Keratinocyte (primary cell): Measurements from ENCODE around the gene PCBP2. TPM values are rescaled to one million over a fixed set of nuclear protein-coding genes. Genes with fewer than 3 reads are reported as not detected.

Experiments used
- DNase-seq: peaks from one replicate; pipeline ENCODE4 v3.0.0-alpha.2; 2011; ENCODE audit warnings: low read depth, missing footprints, low spot score
- FAIRE-seq: peaks from 2 replicates; lab custom pipeline; 2011; peaks lifted over from hg19 to GRCh38; lab: Jason Lieb, UNC
- H2AFZ ChIP-seq: 2 replicates; pipeline ENCODE4 v1.6.0; 2012; ENCODE audit warnings: low read length, control low read depth, inconsistent platforms; ENCODE audit not compliant: control insufficient read depth
- H3K27ac ChIP-seq: 2 replicates; pipeline ENCODE4 v1.5.1; 2011; ENCODE audit warnings: low read length; ENCODE audit not compliant: control insufficient read depth, insufficient read depth
- H3K27me3 ChIP-seq: 3 replicates; pipeline ENCODE4 v1.6.0; 2011; ENCODE audit warnings: low read length; ENCODE audit not compliant: control insufficient read depth, insufficient read depth; ENCODE audit errors: extremely low read depth
- H3K36me3 ChIP-seq, 2 experiments: 2 replicates in 1 of 2; 3 replicates in 1 of 2; pipeline ENCODE4 v1.5.1; 2011; ENCODE audit warnings: low read length in 2 of 2, mild to moderate bottlenecking in 1 of 2; ENCODE audit not compliant: control insufficient read depth in 2 of 2, insufficient read depth in 2 of 2; ENCODE audit errors: extremely low read depth in 1 of 2
- H3K4me1 ChIP-seq: 3 replicates; pipeline ENCODE4 v1.5.1; 2011; ENCODE audit warnings: low read length; ENCODE audit not compliant: control insufficient read depth, insufficient read depth; ENCODE audit errors: extremely low read depth
- H3K4me2 ChIP-seq: 3 replicates; pipeline ENCODE4 v1.6.0; 2011; ENCODE audit warnings: low read depth, low read length; ENCODE audit not compliant: control insufficient read depth, insufficient read depth; ENCODE audit errors: extremely low read depth
- H3K4me3 ChIP-seq, 3 experiments: fragments of 200-600 bp in 1 of 3; sonication (generic) in 1 of 3; 2 replicates in 2 of 3; 3 replicates in 1 of 3; pipeline ENCODE4 v1.5.1; 2011 to 2016; ENCODE audit warnings: low read length in 3 of 3, mild to moderate bottlenecking in 3 of 3, control low read depth in 2 of 3, inconsistent platforms in 1 of 3, low read depth in 1 of 3, mixed read lengths in 1 of 3, mixed run types in 1 of 3, moderate library complexity in 1 of 3; ENCODE audit not compliant: control insufficient read depth in 2 of 3, insufficient read depth in 2 of 3; ENCODE audit errors: extremely low read depth in 1 of 3
- H3K79me2 ChIP-seq: 2 replicates; pipeline ENCODE4 v1.6.0; 2012; ENCODE audit warnings: low read length; ENCODE audit not compliant: control insufficient read depth, insufficient read depth
- H3K9ac ChIP-seq: 3 replicates; pipeline ENCODE4 v1.6.0; 2011; ENCODE audit warnings: low read length; ENCODE audit not compliant: control insufficient read depth, insufficient read depth; ENCODE audit errors: extremely low read depth
- H3K9me1 ChIP-seq: 3 replicates; pipeline ENCODE4 v1.6.0; 2011; ENCODE audit warnings: low read length; ENCODE audit not compliant: control insufficient read depth, insufficient read depth; ENCODE audit errors: extremely low read depth
- H3K9me3 ChIP-seq: 2 replicates; pipeline ENCODE4 v1.5.1; 2012; ENCODE audit warnings: low read depth, low read length; ENCODE audit not compliant: control insufficient read depth
- H4K20me1 ChIP-seq: 3 replicates; pipeline ENCODE4 v1.6.0; 2011; ENCODE audit warnings: low read length; ENCODE audit not compliant: control insufficient read depth, insufficient read depth; ENCODE audit errors: extremely low read depth
- CTCF ChIP-seq, 3 experiments: IDR thresholded peaks in 1 of 3; conservative IDR thresholded peaks in 1 of 3; optimal IDR thresholded peaks in 1 of 3; 2 replicates in 2 of 3; 3 replicates in 1 of 3; pipeline versions ENCODE3 to v1.5.1; 2011; ENCODE audit warnings: low read length in 3 of 3, mild to moderate bottlenecking in 3 of 3, moderate library complexity in 2 of 3, control low read depth in 1 of 3, inconsistent platforms in 1 of 3; ENCODE audit not compliant: insufficient read depth in 2 of 3; ENCODE audit errors: extremely low read depth in 1 of 3
- EZH2 ChIP-seq: IDR thresholded peaks from one replicate; pipeline ENCODE4 v1.6.1; 2012; ENCODE audit warnings: inconsistent platforms, mild to moderate bottlenecking, low read length, moderate library complexity
- dilution Hi-C: fragments of 300-500 bp; cut with MboI; formaldehyde crosslinking; loops from one replicate; pipeline ENCODE4 v1.7.0; 2020; ENCODE audit warnings: low sequenced_read_pairs; ENCODE audit not compliant: extremely low pct_ligation_motif_present
- polyA plus RNA-seq, 5 experiments: library from polyadenylated mRNA; depleted of rRNA in 3 of 5; stranded (reverse) in 3 of 5; stranded (forward) in 1 of 5; unstranded in 1 of 5; fragments of >200 nt; gene quantifications; 1 replicate in 1 of 5; 2 replicates in 3 of 5; 3 replicates in 1 of 5; pipeline versions ENCODE4 v1.2.1 to v1.2.3, GENCODE V29; 2011 to 2012; ENCODE audit warnings: missing spikeins in 2 of 5, low read depth in 1 of 5, low replicate concordance in 1 of 5

Gene PCBP2
- polyA plus RNA-seq, 1 donor (not counting 4 experiments of a cell fraction or from before 2014, with no cell fraction given), result 238 TPM

- Histone ChIP-seq H3K4me1 (peaks cover 25% of the 10 kb centered on the region), H3K9me1 (no peaks in the 10 kb centered on the region), H3K27ac (no peak overlapping the region), H3K4me3 (no peak overlapping the region), H3K79me2 (peaks cover 2% of the 10 kb centered on the region), H4K20me1 (no peaks in the 10 kb centered on the region), H3K9ac (no peak overlapping the region), H2AFZ (no peak overlapping the region), H3K36me3 (no peaks in the 10 kb centered on the region), H3K4me2 (peak overlapping the region; percentile 7), H3K27me3 (no peaks in the 10 kb centered on the region), H3K9me3 (no peaks in the 10 kb centered on the region)
- TF ChIP-seq EZH2 (no peak), CTCF (optimal IDR thresholded peaks at IDR 0.05 in 1 of 3, IDR thresholded peaks at IDR 0.05 in 1 of 3, conservative IDR thresholded peaks at IDR 0.05 in 1 of 3; ENCODE audit: extremely low read depth in 1 of 3, insufficient read depth in 2 of 3, low read length in 3 of 3) (no peak)
- FAIRE-seq (no peak), DNase-seq (no peak)
- dilution Hi-C loops, result no loop called here
Measured at GRCh38 chr12:53496752-53497032, 44.8 kb downstream of the PCBP2 start.

GRCh38 chr12:53497461-53497860, 45.6 kb downstream of the PCBP2 start:
- Histone ChIP-seq H3K27ac (no peak overlapping the region), H2AFZ (no peak overlapping the region), H3K36me3 (no peaks in the 10 kb centered on the region), H3K4me1 (peaks cover 31% of the 10 kb centered on the region), H4K20me1 (no peaks in the 10 kb centered on the region), H3K4me2 (no peak overlapping the region), H3K27me3 (no peaks in the 10 kb centered on the region), H3K4me3 (no peak overlapping the region), H3K9me1 (no peaks in the 10 kb centered on the region), H3K79me2 (peaks cover 7% of the 10 kb centered on the region), H3K9ac (no peak overlapping the region), H3K9me3 (no peaks in the 10 kb centered on the region)
- no peak for TF ChIP-seq CTCF (optimal IDR thresholded peaks at IDR 0.05 in 1 of 3, IDR thresholded peaks at IDR 0.05 in 1 of 3, conservative IDR thresholded peaks at IDR 0.05 in 1 of 3; ENCODE audit: extremely low read depth in 1 of 3, insufficient read depth in 2 of 3, low read length in 3 of 3)
- no peak for TF ChIP-seq EZH2
- no peak for FAIRE-seq
- dilution Hi-C loops, result no loop called here
- DNase-seq, result no peak
